ENCODE measurements around the gene PRKN. TPM values are rescaled to one million over a fixed set of nuclear protein-coding genes. Genes with fewer than 3 reads are reported as not detected.

The PRKN gene
- total RNA-seq, 6 experiments from 2014 or later: 0.32 TPM; not detected in 5

GRCh38 chr6:161486361-161487216 lies 1241.0 kb downstream of the PRKN start:
- Mint-ChIP-seq H3K27me3 (ENCODE audit: insufficient read depth) (no peaks in the 10 kb centered on the region), H3K9me3 (peaks cover 23% of the 10 kb centered on the region), H3K4me1 (ENCODE audit: low read depth) (no peaks in the 10 kb centered on the region), H3K27ac (no peak overlapping the region), H3K36me3 (ENCODE audit: low read depth) (no peaks in the 10 kb centered on the region), H3K4me3 (no peak overlapping the region)
- TF ChIP-seq CTCF (IDR thresholded peaks at IDR 0.05): no peak
- no peak for DNase-seq

GRCh38 chr6:161482517-161482858 lies 1245.1 kb downstream of the PRKN start:
- DNase-seq: no peak
- Mint-ChIP-seq H3K27ac (no peak overlapping the region), H3K9me3 (peaks cover 23% of the 10 kb centered on the region), H3K4me3 (no peak overlapping the region), H3K36me3 (ENCODE audit: low read depth) (no peaks in the 10 kb centered on the region), H3K27me3 (ENCODE audit: insufficient read depth) (peaks cover 3% of the 10 kb centered on the region; the same call in 1 of the 2 replicates), H3K4me1 (ENCODE audit: low read depth) (no peaks in the 10 kb centered on the region)
- TF ChIP-seq CTCF (IDR thresholded peaks at IDR 0.05): no peak

- Mint-ChIP-seq H3K27ac (no peak overlapping the region), H3K4me1 (ENCODE audit: low read depth) (no peaks in the 10 kb centered on the region), H3K4me3 (no peak overlapping the region), H3K9me3 (peaks cover 21% of the 10 kb centered on the region), H3K27me3 (ENCODE audit: insufficient read depth) (peaks cover 3% of the 10 kb centered on the region; the same call in 1 of the 2 replicates), H3K36me3 (ENCODE audit: low read depth) (no peaks in the 10 kb centered on the region)
- DNase-seq: no peak
- no peak for TF ChIP-seq CTCF (IDR thresholded peaks at IDR 0.05)
These were observed 1245.6 kb downstream of the PRKN start for GRCh38 chr6:161481786-161482516.

GRCh38 chr6:161480421-161481155 lies 1247.0 kb downstream of the PRKN start:
- DNase-seq: no peak
- Mint-ChIP-seq H3K4me1 (ENCODE audit: low read depth) (no peaks in the 10 kb centered on the region), H3K4me3 (no peak overlapping the region), H3K36me3 (ENCODE audit: low read depth) (0 out of 2 replicates have a peak, but pooled peaks cover 4% of the 10 kb centered on the region), H3K27ac (no peak overlapping the region), H3K9me3 (peaks cover 22% of the 10 kb centered on the region), H3K27me3 (ENCODE audit: insufficient read depth) (peaks cover 3% of the 10 kb centered on the region; the same call in 1 of the 2 replicates)
- no peak for TF ChIP-seq CTCF (IDR thresholded peaks at IDR 0.05)

- H3K27ac Mint-ChIP-seq: no peak overlapping the region
- no peak overlapping the region for H3K4me3 Mint-ChIP-seq
- peaks cover 3% of the 10 kb centered on the region; the same call in 1 of the 2 replicates for H3K27me3 Mint-ChIP-seq (ENCODE audit: insufficient read depth)
- no peak for TF ChIP-seq CTCF (IDR thresholded peaks at IDR 0.05)
- DNase-seq: no peak
- H3K9me3 Mint-ChIP-seq: peaks cover 28% of the 10 kb centered on the region
- no peaks in the 10 kb centered on the region for H3K4me1 Mint-ChIP-seq (ENCODE audit: low read depth)
- 0 out of 2 replicates have a peak, but pooled peaks cover 4% of the 10 kb centered on the region for H3K36me3 Mint-ChIP-seq (ENCODE audit: low read depth)
These were observed 1248.2 kb downstream of the PRKN start for GRCh38 chr6:161479376-161479775.
